RWPE2 (cell line): ENCODE data around the gene KRT86.
"Not testable (repeated sequence)": the region's sequence is repeated elsewhere in the genome, so short reads cannot be mapped to it uniquely, and the experiment has no call there.

Source experiments
- ATAC-seq: fragments of 200-7000 bp; cut with Tn5 transposase; 3 replicates; pipeline ENCODE4 v1.9.1; 2021; ENCODE audit warnings: low read depth
- DNase-seq: peaks from one replicate; pipeline ENCODE4 v3.0.0-alpha.2; 2020; ENCODE audit warnings: low spot score
- H3K27ac ChIP-seq: fragments of 450-650 bp; 2 replicates; pipeline ENCODE4 v1.5.1; 2017; ENCODE audit warnings: mild to moderate bottlenecking; ENCODE audit not compliant: poor library complexity, severe bottlenecking
- H3K27me3 ChIP-seq: fragments of 250-450 bp; sonication (Bioruptor Pico); 2 replicates; pipeline ENCODE4 v1.5.1; 2021; ENCODE audit warnings: mild to moderate bottlenecking, moderate library complexity; ENCODE audit not compliant: insufficient read depth, poor library complexity, severe bottlenecking
- H3K36me3 ChIP-seq: fragments of 250-450 bp; sonication (Bioruptor Pico); 2 replicates; pipeline ENCODE4 v1.5.1; 2020; ENCODE audit warnings: low read depth, mild to moderate bottlenecking, moderate library complexity
- H3K4me1 ChIP-seq: fragments of 250-450 bp; sonication (Bioruptor Pico); 2 replicates; pipeline ENCODE4 v1.5.1; 2021; ENCODE audit warnings: mild to moderate bottlenecking, moderate library complexity; ENCODE audit not compliant: insufficient read depth, poor library complexity, severe bottlenecking
- H3K4me3 ChIP-seq: fragments of 250-450 bp; sonication (Bioruptor Pico); 2 replicates; pipeline ENCODE4 v1.5.1; 2021; ENCODE audit warnings: mild to moderate bottlenecking, moderate library complexity; ENCODE audit not compliant: severe bottlenecking
- H3K9me3 ChIP-seq: fragments of 250-450 bp; sonication (Bioruptor Pico); 2 replicates; pipeline ENCODE4 v1.5.1; 2021; ENCODE audit warnings: mild to moderate bottlenecking, moderate library complexity; ENCODE audit not compliant: severe bottlenecking
- CTCF ChIP-seq: fragments of 450-650 bp; IDR thresholded peaks from one replicate; pipeline ENCODE4 v1.5.1; 2017; ENCODE audit warnings: mild to moderate bottlenecking, moderate library complexity; ENCODE audit not compliant: poor library complexity, severe bottlenecking

KRT86 gene

GRCh38 chr12:52342781-52343490 is 68.5 kb downstream of the KRT86 start:
- no peak for TF ChIP-seq CTCF
- ATAC-seq (no peak), DNase-seq (no peak)
- Histone ChIP-seq H3K27me3 (no peaks in the 10 kb centered on the region), H3K27ac (no peak overlapping the region), H3K4me3 (no peak overlapping the region), H3K36me3 (no peaks in the 10 kb centered on the region), H3K4me1 (peaks cover 21% of the 10 kb centered on the region), H3K9me3 (no peaks in the 10 kb centered on the region)

- H3K4me3 ChIP-seq, result no peak overlapping the region
- no peaks in the 10 kb centered on the region for H3K9me3 ChIP-seq
- H3K36me3 ChIP-seq, result no peaks in the 10 kb centered on the region
- DNase-seq (peak; percentile 17), ATAC-seq (no peak)
- H3K4me1 ChIP-seq, result peaks cover 17% of the 10 kb centered on the region
- H3K27ac ChIP-seq, result no peak overlapping the region
- H3K27me3 ChIP-seq, result no peaks in the 10 kb centered on the region
- TF ChIP-seq CTCF, result no peak
Measured at GRCh38 chr12:52343550-52343949, 69.1 kb downstream of the KRT86 start.

GRCh38 chr12:52344111-52344510 is 69.7 kb downstream of the KRT86 start:
- H3K36me3 ChIP-seq, result no peaks in the 10 kb centered on the region
- H3K4me3 ChIP-seq, result no peak overlapping the region
- TF ChIP-seq CTCF, result no peak
- no peaks in the 10 kb centered on the region for H3K27me3 ChIP-seq
- ATAC-seq (no peak), DNase-seq (peak; percentile 26)
- no peaks in the 10 kb centered on the region for H3K9me3 ChIP-seq
- no peak overlapping the region for H3K27ac ChIP-seq
- peaks cover 15% of the 10 kb centered on the region for H3K4me1 ChIP-seq

GRCh38 chr12:52345041-52345440 is 70.6 kb downstream of the KRT86 start:
- not testable (repeated sequence) for H3K4me3 ChIP-seq, H3K27me3 ChIP-seq, H3K36me3 ChIP-seq, H3K9me3 ChIP-seq, ATAC-seq
- DNase-seq, result peak; percentile 29
- Histone ChIP-seq H3K4me1 (peaks cover 20% of the 10 kb centered on the region), H3K27ac (peak overlapping the region; percentile 68)

GRCh38 chr12:52346593-52346992 is 72.1 kb downstream of the KRT86 start:
- no peaks in the 10 kb centered on the region for H3K36me3 ChIP-seq
- ATAC-seq, result no peak
- no peak overlapping the region for H3K4me3 ChIP-seq
- no peaks in the 10 kb centered on the region for H3K27me3 ChIP-seq
- peaks cover 20% of the 10 kb centered on the region for H3K4me1 ChIP-seq
- TF ChIP-seq CTCF, result no peak
- DNase-seq, result peak; percentile 14
- no peaks in the 10 kb centered on the region for H3K9me3 ChIP-seq
- H3K27ac ChIP-seq, result peak overlapping the region; percentile 68
